NT2/D1 (cell line): Measurements from ENCODE around the gene AMIGO1.

Experiments
- DNase-seq: peaks from one replicate; pipeline ENCODE4 v3.0.0-alpha.2; 2011; ENCODE audit warnings: low read depth, low spot score
- H3K27me3 ChIP-seq: 2 replicates; pipeline ENCODE4 v1.6.0; 2011; ENCODE audit warnings: mild to moderate bottlenecking; ENCODE audit not compliant: insufficient read length, insufficient read depth
- H3K36me3 ChIP-seq: 2 replicates; pipeline ENCODE4 v1.6.1; 2011; ENCODE audit warnings: mild to moderate bottlenecking, low read length, mixed read lengths; ENCODE audit not compliant: insufficient read depth, insufficient read length
- H3K4me1 ChIP-seq: 2 replicates; pipeline ENCODE4 v1.5.1; 2011; ENCODE audit not compliant: insufficient read depth, insufficient read length
- H3K4me3 ChIP-seq: 2 replicates; pipeline ENCODE4 v1.5.1; 2011; ENCODE audit warnings: low read depth; ENCODE audit not compliant: insufficient read length
- H3K9ac ChIP-seq: 2 replicates; pipeline ENCODE4 v1.6.0; 2011; ENCODE audit warnings: low read depth; ENCODE audit not compliant: insufficient read length
- H3K9me3 ChIP-seq: 2 replicates; pipeline ENCODE4 v1.5.1; 2011; ENCODE audit warnings: mild to moderate bottlenecking, low read length; ENCODE audit not compliant: insufficient read depth
- SUZ12 ChIP-seq: IDR thresholded peaks from 2 replicates; pipeline ENCODE4 v1.6.1; 2011; ENCODE audit not compliant: insufficient read length, insufficient read depth; ENCODE audit errors: extremely low read depth
- YY1 ChIP-seq: IDR thresholded peaks from 2 replicates; pipeline ENCODE4 v1.6.1; 2011; ENCODE audit not compliant: insufficient read length, insufficient read depth
- ZNF274 ChIP-seq: IDR thresholded peaks from 2 replicates; pipeline ENCODE4 v1.6.1; 2011; ENCODE audit warnings: mild to moderate bottlenecking, low read depth, low read length

Gene AMIGO1

GRCh38 chr1:109529881-109530456 is 20.4 kb upstream of the AMIGO1 start:
- DNase-seq: no peak
- H3K27me3 ChIP-seq: peaks cover 19% of the 10 kb centered on the region
- TF ChIP-seq SUZ12: no peak
- no peak for TF ChIP-seq YY1
- TF ChIP-seq ZNF274: no peak
- no peak overlapping the region for H3K4me3 ChIP-seq
- peaks cover 13% of the 10 kb centered on the region for H3K4me1 ChIP-seq
- no peaks in the 10 kb centered on the region for H3K36me3 ChIP-seq
- no peaks in the 10 kb centered on the region for H3K9me3 ChIP-seq
- H3K9ac ChIP-seq: peak overlapping the region; percentile 8

- TF ChIP-seq SUZ12 (no peak), ZNF274 (no peak), YY1 (no peak)
- DNase-seq: no peak
- Histone ChIP-seq H3K27me3 (peaks cover 19% of the 10 kb centered on the region), H3K36me3 (no peaks in the 10 kb centered on the region), H3K9me3 (0 out of 2 replicates have a peak, but pooled peaks cover 6% of the 10 kb centered on the region), H3K4me1 (peaks cover 13% of the 10 kb centered on the region), H3K9ac (no peak overlapping the region), H3K4me3 (no peak overlapping the region)
These were observed 19.2 kb upstream of the AMIGO1 start for GRCh38 chr1:109528712-109529111.

- 0 out of 2 replicates have a peak, but pooled peaks cover 7% of the 10 kb centered on the region for H3K9me3 ChIP-seq
- no peak overlapping the region for H3K9ac ChIP-seq
- H3K4me1 ChIP-seq: peaks cover 12% of the 10 kb centered on the region
- peaks cover 19% of the 10 kb centered on the region for H3K27me3 ChIP-seq
- no peaks in the 10 kb centered on the region for H3K36me3 ChIP-seq
- H3K4me3 ChIP-seq: no peak overlapping the region
- DNase-seq: no peak
- TF ChIP-seq YY1 (no peak), ZNF274 (no peak), SUZ12 (no peak)
These were observed 18.5 kb upstream of the AMIGO1 start for GRCh38 chr1:109527846-109528695.

- TF ChIP-seq YY1 (no peak), SUZ12 (no peak), ZNF274 (no peak)
- no peak overlapping the region for H3K9ac ChIP-seq
These were observed 17.7 kb upstream of the AMIGO1 start for GRCh38 chr1:109527098-109527811.

GRCh38 chr1:109523706-109524105 is 14.2 kb upstream of the AMIGO1 start:
- H3K36me3 ChIP-seq: no peaks in the 10 kb centered on the region
- H3K4me1 ChIP-seq: no peaks in the 10 kb centered on the region
- TF ChIP-seq ZNF274: no peak
- no peak for TF ChIP-seq SUZ12
- no peak for TF ChIP-seq YY1
- no peak overlapping the region for H3K9ac ChIP-seq
- H3K4me3 ChIP-seq: no peak overlapping the region
- peaks cover 6% of the 10 kb centered on the region for H3K27me3 ChIP-seq
- DNase-seq: no peak
- H3K9me3 ChIP-seq: 0 out of 2 replicates have a peak, but pooled peaks cover 7% of the 10 kb centered on the region

More at GRCh38 chr1:109527098-109527811, 17.7 kb upstream of the AMIGO1 start:
- H3K36me3 ChIP-seq: no peaks in the 10 kb centered on the region
- no peak for DNase-seq
- H3K4me3 ChIP-seq: no peak overlapping the region
- peaks cover 19% of the 10 kb centered on the region for H3K27me3 ChIP-seq
- H3K4me1 ChIP-seq: peaks cover 6% of the 10 kb centered on the region
- H3K9me3 ChIP-seq: 0 out of 2 replicates have a peak, but pooled peaks cover 7% of the 10 kb centered on the region

- TF ChIP-seq YY1 (no peak), ZNF274 (no peak), SUZ12 (no peak)
- no peaks in the 10 kb centered on the region for H3K4me1 ChIP-seq
These were observed 12.5 kb upstream of the AMIGO1 start for GRCh38 chr1:109522026-109522425.

More at GRCh38 chr1:109522026-109522425, 12.5 kb upstream of the AMIGO1 start:
- H3K36me3 ChIP-seq: no peaks in the 10 kb centered on the region
- peaks cover under 1% of the 10 kb centered on the region for H3K27me3 ChIP-seq
- H3K9ac ChIP-seq: no peak overlapping the region
- no peak overlapping the region for H3K4me3 ChIP-seq
- H3K9me3 ChIP-seq: 0 out of 2 replicates have a peak, but pooled peaks cover 7% of the 10 kb centered on the region
- DNase-seq: no peak
